GM12891 (cell line): Measurements from ENCODE around the gene PPM1D.
"Not testable (repeated sequence)": the region's sequence is repeated elsewhere in the genome, so short reads cannot be mapped to it uniquely, and the experiment has no call there.

Source experiments
- DNase-seq: peaks from one replicate; pipeline ENCODE4 v3.0.0; 2011; ENCODE audit warnings: low spot score; ENCODE audit not compliant: insufficient read length
- FAIRE-seq: peaks from 2 replicates; lab custom pipeline; 2011; peaks lifted over from hg19 to GRCh38; lab: Jason Lieb, UNC
- PAX5 ChIP-seq: IDR thresholded peaks from 2 replicates; pipeline ENCODE4 v1.6.1; 2011; ENCODE audit warnings: low read length, moderate library complexity, mild to moderate bottlenecking; ENCODE audit not compliant: insufficient read depth, severe bottlenecking
- POLR2A ChIP-seq: IDR thresholded peaks from 2 replicates; pipeline ENCODE4 v1.6.1; 2011; ENCODE audit warnings: low read depth, low read length, control low read depth
- POLR2AphosphoS5 ChIP-seq: IDR thresholded peaks from 2 replicates; pipeline ENCODE4 v1.6.1; 2011; ENCODE audit warnings: low read depth, low read length, control low read depth
- POU2F2 ChIP-seq: IDR thresholded peaks from 2 replicates; pipeline ENCODE4 v1.6.1; 2011; ENCODE audit warnings: low read depth, mild to moderate bottlenecking, control low read depth, low read length, moderate library complexity
- SPI1 ChIP-seq: IDR thresholded peaks from 2 replicates; pipeline ENCODE4 v1.6.1; 2011; ENCODE audit warnings: low read depth, low read length, control low read depth
- TAF1 ChIP-seq: IDR thresholded peaks from 2 replicates; pipeline ENCODE4 v1.6.1; 2011; ENCODE audit warnings: low read depth, low read length, control low read depth

The PPM1D gene

GRCh38 chr17:60590070-60590469, 9.9 kb upstream of the PPM1D start:
- TF ChIP-seq SPI1: no peak
- TF ChIP-seq POU2F2: no peak
- no peak for TF ChIP-seq POLR2AphosphoS5
- no peak for TF ChIP-seq POLR2A
- no peak for TF ChIP-seq PAX5
- TF ChIP-seq TAF1: no peak
- no peak for FAIRE-seq
- DNase-seq: no peak

GRCh38 chr17:60592750-60593149, 7.2 kb upstream of the PPM1D start:
- FAIRE-seq (no peak), DNase-seq (no peak)
- TF ChIP-seq PAX5 (no peak), POLR2AphosphoS5 (no peak), TAF1 (no peak), SPI1 (no peak), POLR2A (no peak), POU2F2 (no peak)

- not testable (repeated sequence) for DNase-seq, FAIRE-seq
Observed at GRCh38 chr17:60593441-60594036, 6.5 kb upstream of the PPM1D start.

GRCh38 chr17:60594170-60594569, 5.8 kb upstream of the PPM1D start:
- not testable (repeated sequence) for DNase-seq, FAIRE-seq

- DNase-seq: no peak
- no peak for FAIRE-seq
- TF ChIP-seq POLR2AphosphoS5: no peak
- no peak for TF ChIP-seq TAF1
- TF ChIP-seq POU2F2: no peak
- TF ChIP-seq SPI1: no peak
- TF ChIP-seq POLR2A: no peak
- no peak for TF ChIP-seq PAX5
Observed at GRCh38 chr17:60594734-60595133, 5.3 kb upstream of the PPM1D start.

- FAIRE-seq (no peak), DNase-seq (no peak)
- TF ChIP-seq SPI1 (no peak), POU2F2 (no peak), POLR2AphosphoS5 (no peak), POLR2A (no peak), TAF1 (no peak), PAX5 (no peak)
Observed at GRCh38 chr17:60597297-60597696, 2.7 kb upstream of the PPM1D start.

GRCh38 chr17:60598001-60598736, 1.8 kb upstream of the PPM1D start:
- TF ChIP-seq POLR2AphosphoS5 (no peak), POLR2A (no peak), SPI1 (peak; percentile 77), PAX5 (no peak)
- DNase-seq (no peak), FAIRE-seq (no peak)

GRCh38 chr17:60599220-60599619, 773 bp upstream of the PPM1D start:
- no peak for TF ChIP-seq POU2F2
- no peak for TF ChIP-seq PAX5
- DNase-seq (no peak), FAIRE-seq (no peak)

- no peak for TF ChIP-seq TAF1
- no peak for FAIRE-seq
- DNase-seq: peak; percentile 28
Observed at GRCh38 chr17:60600490-60601446, 775 bp downstream of the PPM1D start.

- FAIRE-seq: peak; percentile 23
- no peak for DNase-seq
- no peak for TF ChIP-seq SPI1
- no peak for TF ChIP-seq POLR2A
- TF ChIP-seq POLR2AphosphoS5: no peak
- no peak for TF ChIP-seq TAF1
- TF ChIP-seq PAX5: no peak
- TF ChIP-seq POU2F2: no peak
Observed at GRCh38 chr17:60601447-60602384, 1.7 kb downstream of the PPM1D start.
